ENCODE measurements around the gene COL7A1. TPM values are rescaled to one million over a fixed set of nuclear protein-coding genes. Genes with fewer than 3 reads are reported as not detected.

Gene COL7A1
- total and polyA plus RNA-seq, 2 of the 13 experiments (the other 11 are each of a cell fraction or from before 2014, with no cell fraction given), result 2.7 to 11.7 TPM

DNA sequence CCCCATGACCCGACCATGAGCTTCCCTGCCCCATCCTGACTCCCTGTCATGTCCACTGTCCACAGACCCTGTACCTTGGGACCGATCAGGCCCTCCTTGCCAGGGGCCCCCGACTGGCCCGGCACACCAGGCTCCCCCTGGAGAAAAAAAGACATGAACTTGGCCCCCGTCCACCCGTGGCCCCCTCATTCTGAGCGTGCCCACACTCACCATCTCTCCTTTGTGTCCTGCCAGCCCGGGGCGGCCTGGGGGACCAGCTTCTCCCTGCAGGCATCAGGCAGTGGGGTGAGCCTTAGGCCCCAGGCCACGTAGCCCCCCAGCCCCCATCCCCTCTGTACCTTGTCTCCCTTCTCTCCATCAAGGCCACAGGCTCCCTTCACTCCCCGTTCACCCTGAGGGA lies 27.6 kb downstream of the COL7A1 start:
- CTCF ChIA-PET (ENCODE audit: low intra/inter-chr PET ratio, low total read pairs), result no interaction called here
- POLR2A ChIA-PET, result interaction anchor here (1.1 kb wide), 1 partner anchor 31 kb away, joined by 3 read pairs; no protein-coding TSS in a partner anchor
- Histone ChIP-seq H3K36me3 (replicated peaks in 1 of 2; ENCODE audit: control insufficient read depth in 1 of 2, insufficient read depth in 2 of 2, low read length in 2 of 2) (no peaks in the 10 kb centered on the region), H4K20me1 (ENCODE audit: insufficient read depth, low read length) (no peaks in the 10 kb centered on the region), H3K9ac (ENCODE audit: insufficient read depth, low read depth, low read length) (no peak overlapping the region), H3K9me3 (ENCODE audit: low read length) (no peaks in the 10 kb centered on the region), H3K4me3 (replicated peaks in 1 of 3; ENCODE audit: insufficient read depth in 1 of 3, low read depth in 2 of 3, low read length in 3 of 3) (no peak overlapping the region), H3K4me1 (ENCODE audit: insufficient read depth, low read length) (peaks cover 91% of the 10 kb centered on the region), H3K27me3 (ENCODE audit: control insufficient read depth in 1 of 2, insufficient read depth in 2 of 2, low read length in 2 of 2) (no peaks in the 10 kb centered on the region), H2AFZ (ENCODE audit: low read length) (no peak overlapping the region), H3K27ac (ENCODE audit: extremely low read length, insufficient read depth, low read length) (no peak overlapping the region), H3K4me2 (ENCODE audit: low read depth, low read length) (no peak overlapping the region), H3K79me2 (ENCODE audit: insufficient read depth, low read length) (no peaks in the 10 kb centered on the region)
- in situ Hi-C loops (cut with HindIII; ENCODE audit: extremely low pct_ligation_motif_present, low pct_unique_long_range_greater_than_20kb), result no loop called here
- intact Hi-C loops (cut with micrococcal nuclease; ENCODE audit: unreplicated experiment), result no loop called here
- FAIRE-seq (no peak), DNase-seq (ENCODE audit: low spot score) (no peak), ATAC-seq (no peak)
- TF ChIP-seq ARHGAP35 (CRISPR knock-in tag; IDR thresholded peaks at IDR 0.05; ENCODE audit: borderline replicate concordance), result no peak
- no peak for TF ChIP-seq ELF4 (CRISPR knock-in tag; IDR thresholded peaks at IDR 0.05; ENCODE audit: borderline replicate concordance)
- no peak for TF ChIP-seq HHEX (CRISPR knock-in tag; IDR thresholded peaks at IDR 0.05)
- no peak for TF ChIP-seq RNF2 (conservative IDR thresholded peaks at IDR 0.05; ENCODE audit: low read depth)
- TF ChIP-seq ZNF616 (CRISPR knock-in tag; IDR thresholded peaks at IDR 0.05; ENCODE audit: low read depth), result no peak
- TF ChIP-seq, protein P1, sequence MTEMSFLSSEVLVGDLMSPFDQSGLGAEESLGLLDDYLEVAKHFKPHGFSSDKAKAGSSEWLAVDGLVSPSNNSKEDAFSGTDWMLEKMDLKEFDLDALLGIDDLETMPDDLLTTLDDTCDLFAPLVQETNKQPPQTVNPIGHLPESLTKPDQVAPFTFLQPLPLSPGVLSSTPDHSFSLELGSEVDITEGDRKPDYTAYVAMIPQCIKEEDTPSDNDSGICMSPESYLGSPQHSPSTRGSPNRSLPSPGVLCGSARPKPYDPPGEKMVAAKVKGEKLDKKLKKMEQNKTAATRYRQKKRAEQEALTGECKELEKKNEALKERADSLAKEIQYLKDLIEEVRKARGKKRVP (CRISPR knock-in tag; IDR thresholded peaks at IDR 0.05), result no peak
- TF ChIP-seq KLF16 (CRISPR knock-in tag; IDR thresholded peaks at IDR 0.05), result no peak
- TF ChIP-seq MEF2D (CRISPR knock-in tag; IDR thresholded peaks at IDR 0.05), result no peak
- no peak for TF ChIP-seq KAT8 (CRISPR knock-in tag; IDR thresholded peaks at IDR 0.05)
- no peak for TF ChIP-seq ZFP1 (CRISPR knock-in tag; IDR thresholded peaks at IDR 0.05)
- no peak for TF ChIP-seq ZNF839 (CRISPR knock-in tag; IDR thresholded peaks at IDR 0.05; ENCODE audit: borderline replicate concordance)
- TF ChIP-seq ATM (IDR thresholded peaks at IDR 0.05; ENCODE audit: borderline replicate concordance), result no peak
- TF ChIP-seq HCFC1 (IDR thresholded peaks at IDR 0.05; ENCODE audit: low read depth, low read length), result no peak
- TF ChIP-seq REXO4 (CRISPR knock-in tag; IDR thresholded peaks at IDR 0.05; ENCODE audit: borderline replicate concordance), result no peak
- TF ChIP-seq, protein P2, sequence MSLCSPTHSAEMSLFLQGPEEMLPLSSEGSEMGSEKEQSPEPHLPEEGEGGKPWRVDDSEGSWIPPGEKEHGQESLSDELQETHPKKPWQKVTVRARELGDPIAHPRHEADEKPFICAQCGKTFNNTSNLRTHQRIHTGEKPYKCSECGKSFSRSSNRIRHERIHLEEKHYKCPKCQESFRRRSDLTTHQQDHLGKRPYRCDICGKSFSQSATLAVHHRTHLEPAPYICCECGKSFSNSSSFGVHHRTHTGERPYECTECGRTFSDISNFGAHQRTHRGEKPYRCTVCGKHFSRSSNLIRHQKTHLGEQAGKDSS (CRISPR knock-in tag; IDR thresholded peaks at IDR 0.05; ENCODE audit: borderline replicate concordance, low read depth), result no peak
- TF ChIP-seq ZNF713 (CRISPR knock-in tag; IDR thresholded peaks at IDR 0.05), result no peak
- TF ChIP-seq, protein P3, sequence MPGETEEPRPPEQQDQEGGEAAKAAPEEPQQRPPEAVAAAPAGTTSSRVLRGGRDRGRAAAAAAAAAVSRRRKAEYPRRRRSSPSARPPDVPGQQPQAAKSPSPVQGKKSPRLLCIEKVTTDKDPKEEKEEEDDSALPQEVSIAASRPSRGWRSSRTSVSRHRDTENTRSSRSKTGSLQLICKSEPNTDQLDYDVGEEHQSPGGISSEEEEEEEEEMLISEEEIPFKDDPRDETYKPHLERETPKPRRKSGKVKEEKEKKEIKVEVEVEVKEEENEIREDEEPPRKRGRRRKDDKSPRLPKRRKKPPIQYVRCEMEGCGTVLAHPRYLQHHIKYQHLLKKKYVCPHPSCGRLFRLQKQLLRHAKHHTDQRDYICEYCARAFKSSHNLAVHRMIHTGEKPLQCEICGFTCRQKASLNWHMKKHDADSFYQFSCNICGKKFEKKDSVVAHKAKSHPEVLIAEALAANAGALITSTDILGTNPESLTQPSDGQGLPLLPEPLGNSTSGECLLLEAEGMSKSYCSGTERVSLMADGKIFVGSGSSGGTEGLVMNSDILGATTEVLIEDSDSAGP (CRISPR knock-in tag; IDR thresholded peaks at IDR 0.05; ENCODE audit: borderline replicate concordance), result no peak
- TF ChIP-seq U2AF1 (optimal IDR thresholded peaks at IDR 0.05; ENCODE audit: low read depth, low read length), result no peak
- no peak for TF ChIP-seq ISX (CRISPR knock-in tag; conservative IDR thresholded peaks at IDR 0.05)
- 78% methylated on average over 11 of the region's 11 CpGs for WGBS (ENCODE audit: low lambda C conversion rate)
- BruUV-seq (replicated peaks), result no TSS peak

All from HepG2 (cell line).